Measurements from ENCODE around the gene ABCB8.

DNA sequence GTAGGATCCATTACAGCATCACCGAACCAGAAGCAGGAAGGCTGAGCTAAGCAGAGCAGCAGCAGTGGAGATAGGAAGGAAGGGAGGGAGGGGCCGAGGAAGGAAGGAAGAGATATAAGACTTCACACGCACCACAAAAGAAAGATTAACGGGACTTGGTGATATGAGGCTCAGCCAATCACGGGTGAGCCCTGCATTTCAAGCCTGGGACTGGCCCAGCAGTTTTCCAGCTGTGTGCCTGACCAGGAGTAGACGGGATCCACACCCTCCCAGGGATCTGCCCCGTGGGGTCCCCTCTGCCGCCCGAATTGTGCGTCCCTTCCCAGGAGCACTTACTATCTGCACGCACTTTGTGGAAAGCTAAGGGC is 20.1 kb upstream of the ABCB8 start:
- no peak for TF ChIP-seq RBBP5 (IDR thresholded peaks at IDR 0.05; ENCODE audit: borderline replicate concordance, insufficient read depth, low read length, poor library complexity, severe bottlenecking)
- TF ChIP-seq MEF2A (IDR thresholded peaks at IDR 0.05; ENCODE audit: control insufficient read depth, low read depth, low read length) = no peak
- peak; percentile 70 for TF ChIP-seq MAFK (IDR thresholded peaks at IDR 0.05; ENCODE audit: low read length)

Data from K562 (cell line).